Adrenal gland (tissue), 12 donors: ENCODE data around the gene RPL39L. TPM values are rescaled to one million over a fixed set of nuclear protein-coding genes. Genes with fewer than 3 reads are reported as not detected.

Experiments used
- DNase-seq, 7 donors: peaks; one replicate each; pipeline ENCODE4 v3.0.0-alpha.2; 2019 to 2020
- H3K27ac ChIP-seq, 5 donors: fragments of 200-600 bp; sonication (generic) in 4 of 5; 1 replicate in 3 of 5; 2 replicates in 2 of 5; pipeline versions ENCODE4 v1.5.1 to v1.8.0; 2016 to 2020; ENCODE audit warnings: mild to moderate bottlenecking in 1 of 5
- H3K27me3 ChIP-seq: fragments of 200-600 bp; 2 replicates; pipeline ENCODE4 v1.8.0; 2021
- H3K36me3 ChIP-seq, 2 donors: fragments of 200-600 bp; replicated peaks in 1 of 2; 1 replicate in 1 of 2; 2 replicates in 1 of 2; pipeline versions ENCODE4 v1.5.1 to v1.8.0; 2018 to 2022
- H3K4me1 ChIP-seq, 2 donors: fragments of 200-600 bp; replicated peaks in 1 of 2; 1 replicate in 1 of 2; 2 replicates in 1 of 2; pipeline versions ENCODE4 v1.5.1 to v1.8.0; 2018 to 2021
- H3K4me3 ChIP-seq, 4 donors: fragments of 200-600 bp; sonication (generic) in 3 of 4; one replicate each; pipeline ENCODE4 v1.5.1; 2016 to 2018
- H3K9me3 ChIP-seq, 3 donors: fragments of 200-600 bp; sonication (generic) in 1 of 3; replicated peaks in 1 of 3; 1 replicate in 2 of 3; 2 replicates in 1 of 3; pipeline versions ENCODE4 v1.5.1 to v1.8.0; 2016 to 2021
- POLR2A ChIP-seq, 2 donors: fragments of 450-650 bp; IDR thresholded peaks; one replicate each; pipeline ENCODE4 v1.6.1; 2017; ENCODE audit warnings: antibody characterized with exemption in 2 of 2, mild to moderate bottlenecking in 2 of 2, moderate library complexity in 1 of 2
- WGBS, 4 donors: extraction: QIAGEN DNeasy Blood & Tissue Kit in 2 of 4; methylation state at CpG; one replicate each; pipeline versions ENCODE4 v1.1.5 to v1.1.7; 2013 to 2017; 5-methylcytosine and 5-hydroxymethylcytosine counted together
- intact Hi-C, 2 donors: fragments of 100-400 bp; cut with DNase I; formaldehyde crosslinking; loops; one replicate each; pipeline versions ENCODE4 v1.14.1 to v1.15.0; 2022 to 2023
- polyA plus RNA-seq, 3 donors: library from polyadenylated mRNA; stranded (reverse); fragments of 200-250 nt in 2 of 3; fragments of 350-450 nt in 1 of 3; fragmentation: Illumina TruSeq in 1 of 3; extraction: RNeasy Lipid Tissue Mini Kit (QIAGEN cat#74804) in 1 of 3; gene quantifications; one replicate each; pipeline ENCODE4 v1.2.3, GENCODE V29; 2013 to 2014
- total RNA-seq, 9 donors: library from RNA; depleted of rRNA in 4 of 9; stranded (reverse); fragments of >200 nt in 4 of 9; fragments of 120-200 nt in 1 of 9; fragmentation: NEBNext Ultra II Directional in 1 of 9; extraction: Animal tissue kit (Norgen Biotek cat#: 25700) in 1 of 9; gene quantifications; one replicate each; pipeline versions ENCODE4 v1.1.0 to v1.2.4, GENCODE V29; 2013 to 2023
- TF ChIP-seq, protein P1 (sequence below), 6 experiments: fragments of 450-650 bp in 4 of 6; fragments of 200-600 bp in 2 of 6; sonication (generic) in 1 of 6; IDR thresholded peaks; 1 replicate in 5 of 6; 2 replicates in 1 of 6; pipeline versions ENCODE4 v1.5.1 to v1.8.0; 2016 to 2021; ENCODE audit warnings: antibody characterized with exemption in 6 of 6, mild to moderate bottlenecking in 2 of 6, moderate library complexity in 1 of 6
- donor health status: healthy with polysubstance abuse.
- donor health status: Bipolar disorder and iron deficiency.
- donor health status: DM: yes; HTN: yes; CAD: no.
- donor health status: DM: no; HTN: no; CAD: no.
- donor health status: DM: no; HTN: no; CAD: no.
- donor health status: DM: yes; HTN: yes; CAD: no.

The RPL39L gene
- total and polyA plus RNA-seq, 12 donors: 1.5 to 17.9 (median 3.1) TPM

- Histone ChIP-seq H3K27me3 (no peaks in the 10 kb centered on the region), H3K36me3 (no peaks in the 10 kb centered on the region), H3K27ac (no peak overlapping the region), H3K4me3 (no peak overlapping the region), H3K9me3 (no peaks in the 10 kb centered on the region), H3K4me1 (no peaks in the 10 kb centered on the region)
- intact Hi-C loops: no loop called here
- TF ChIP-seq, protein P1, sequence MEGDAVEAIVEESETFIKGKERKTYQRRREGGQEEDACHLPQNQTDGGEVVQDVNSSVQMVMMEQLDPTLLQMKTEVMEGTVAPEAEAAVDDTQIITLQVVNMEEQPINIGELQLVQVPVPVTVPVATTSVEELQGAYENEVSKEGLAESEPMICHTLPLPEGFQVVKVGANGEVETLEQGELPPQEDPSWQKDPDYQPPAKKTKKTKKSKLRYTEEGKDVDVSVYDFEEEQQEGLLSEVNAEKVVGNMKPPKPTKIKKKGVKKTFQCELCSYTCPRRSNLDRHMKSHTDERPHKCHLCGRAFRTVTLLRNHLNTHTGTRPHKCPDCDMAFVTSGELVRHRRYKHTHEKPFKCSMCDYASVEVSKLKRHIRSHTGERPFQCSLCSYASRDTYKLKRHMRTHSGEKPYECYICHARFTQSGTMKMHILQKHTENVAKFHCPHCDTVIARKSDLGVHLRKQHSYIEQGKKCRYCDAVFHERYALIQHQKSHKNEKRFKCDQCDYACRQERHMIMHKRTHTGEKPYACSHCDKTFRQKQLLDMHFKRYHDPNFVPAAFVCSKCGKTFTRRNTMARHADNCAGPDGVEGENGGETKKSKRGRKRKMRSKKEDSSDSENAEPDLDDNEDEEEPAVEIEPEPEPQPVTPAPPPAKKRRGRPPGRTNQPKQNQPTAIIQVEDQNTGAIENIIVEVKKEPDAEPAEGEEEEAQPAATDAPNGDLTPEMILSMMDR (IDR thresholded peaks at IDR 0.05): no peak
- no peak for TF ChIP-seq POLR2A (IDR thresholded peaks at IDR 0.05)
- no peak for DNase-seq
- WGBS, 4 donors: 91 to 98% (median 92%) methylated on average over 1 of the region's 1 CpG
Observed at GRCh38 chr3:187122261-187122660, 17.0 kb downstream of the RPL39L start.

GRCh38 chr3:187120326-187120725, 19.0 kb downstream of the RPL39L start:
- intact Hi-C loops: no loop called here
- Histone ChIP-seq H3K27ac (no peak overlapping the region), H3K4me1 (no peaks in the 10 kb centered on the region), H3K36me3 (no peaks in the 10 kb centered on the region), H3K27me3 (no peaks in the 10 kb centered on the region), H3K4me3 (no peak overlapping the region), H3K9me3 (no peaks in the 10 kb centered on the region)
- TF ChIP-seq, protein P1 (IDR thresholded peaks at IDR 0.05): no peak
- no peak for TF ChIP-seq POLR2A (IDR thresholded peaks at IDR 0.05)
- DNase-seq: no peak
- WGBS, 4 donors: 66 to 81% (median 79%) methylated on average over 2 of the region's 2 CpGs

DNA sequence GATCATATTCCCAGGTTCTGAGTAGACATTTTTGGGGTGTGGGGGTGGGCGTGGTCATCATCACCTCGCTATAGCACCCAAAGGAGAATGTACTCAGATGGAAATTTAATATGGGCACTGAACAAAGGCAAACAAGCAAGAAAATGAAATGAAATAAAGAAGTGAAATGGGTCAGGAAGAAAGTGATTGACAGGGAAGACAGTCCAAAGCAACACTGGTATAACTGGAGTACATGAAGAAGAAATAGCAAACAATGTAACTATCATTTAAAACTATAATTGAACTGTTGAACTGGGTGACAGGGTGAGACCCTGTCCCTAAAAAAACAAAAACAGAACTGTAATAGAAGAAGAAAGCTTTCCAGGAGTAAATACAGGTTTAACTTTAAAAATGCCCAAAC, 24.8 kb downstream of the RPL39L start:
- no peaks in the 10 kb centered on the region for H3K36me3 ChIP-seq
- no peak for TF ChIP-seq POLR2A (IDR thresholded peaks at IDR 0.05)
- TF ChIP-seq, protein P1 (IDR thresholded peaks at IDR 0.05): no peak
- H3K4me3 ChIP-seq: no peak overlapping the region
- no peaks in the 10 kb centered on the region for H3K9me3 ChIP-seq
- no peaks in the 10 kb centered on the region for H3K27me3 ChIP-seq
- intact Hi-C loops: loop anchor here in 1 of 2 donors (5.0 kb wide), 1 partner anchor 48 kb away; no protein-coding TSS in a partner anchor
- 83 to 93% (median 88%) methylated on average over 2 of the region's 2 CpGs for WGBS, 4 donors
- H3K27ac ChIP-seq: no peak overlapping the region
- no peak for DNase-seq
- no peaks in the 10 kb centered on the region for H3K4me1 ChIP-seq

- no peak for DNase-seq
- intact Hi-C loops: loop anchor here in 1 of 2 donors (5.0 kb wide), 1 partner anchor 49 kb away; no protein-coding TSS in a partner anchor
Observed at GRCh38 chr3:187112934-187113793, 26.1 kb downstream of the RPL39L start.

More at GRCh38 chr3:187112934-187113793, 26.1 kb downstream of the RPL39L start:
- Histone ChIP-seq H3K4me3 (no peak overlapping the region), H3K9me3 (no peaks in the 10 kb centered on the region), H3K27ac (no peak overlapping the region), H3K27me3 (no peaks in the 10 kb centered on the region), H3K4me1 (no peaks in the 10 kb centered on the region), H3K36me3 (no peaks in the 10 kb centered on the region)
- TF ChIP-seq POLR2A (IDR thresholded peaks at IDR 0.05): no peak
- TF ChIP-seq, protein P1 (IDR thresholded peaks at IDR 0.05): peak; percentile 32 to 62 (median 51)
- WGBS, 4 donors: 31 to 41% (median 36%) methylated on average over 2 of the region's 2 CpGs
